Memory B cell (primary cell): ENCODE measurements around the gene ATP13A1.
"Not testable (repeated sequence)": the region's sequence is repeated elsewhere in the genome, so short reads cannot be mapped to it uniquely, and the experiment has no call there.

ENCODE experiments used
- ATAC-seq: fragments of 150-1000 bp; cut with Tn5 transposase; 2 replicates; pipeline ENCODE4 v1.10.0; 2021; ENCODE audit warnings: low read depth, mild to moderate bottlenecking, moderate library complexity
- DNase-seq, 2 donors: peaks; one replicate each; pipeline ENCODE4 v3.0.0; 2022; ENCODE audit warnings: low spot score in 2 of 2
- H3K27ac Mint-ChIP-seq: one replicate; pipeline ENCODE4 v1.8.0; 2022; ENCODE audit warnings: mild to moderate bottlenecking, moderate library complexity, mixed read lengths
- H3K27me3 Mint-ChIP-seq: one replicate; pipeline ENCODE4 v1.8.0; 2022; ENCODE audit warnings: mixed read lengths
- H3K36me3 Mint-ChIP-seq: one replicate; pipeline ENCODE4 v1.8.0; 2022; ENCODE audit warnings: mild to moderate bottlenecking, mixed read lengths
- H3K4me1 Mint-ChIP-seq: one replicate; pipeline ENCODE4 v1.8.0; 2022; ENCODE audit warnings: mixed read lengths
- H3K4me3 Mint-ChIP-seq: one replicate; pipeline ENCODE4 v1.8.0; 2022; ENCODE audit warnings: mild to moderate bottlenecking, moderate library complexity, mixed read lengths
- H3K9me3 Mint-ChIP-seq: one replicate; pipeline ENCODE4 v1.8.0; 2022; ENCODE audit warnings: mixed read lengths

The ATP13A1 gene

GRCh38 chr19:19628501-19629134 is 34.9 kb downstream of the ATP13A1 start:
- peaks cover 15% of the 10 kb centered on the region for H3K36me3 Mint-ChIP-seq
- no peaks in the 10 kb centered on the region for H3K9me3 Mint-ChIP-seq
- peak in 1 of 2 donors; percentile 43 for DNase-seq
- no peaks in the 10 kb centered on the region for H3K27me3 Mint-ChIP-seq
- H3K27ac Mint-ChIP-seq: peak overlapping the region; percentile 89
- peak overlapping the region; percentile 88 for H3K4me3 Mint-ChIP-seq
- peaks cover 24% of the 10 kb centered on the region for H3K4me1 Mint-ChIP-seq
- ATAC-seq: peak; percentile 25

- Mint-ChIP-seq H3K4me1 (peaks cover 20% of the 10 kb centered on the region), H3K27me3 (no peaks in the 10 kb centered on the region), H3K4me3 (peak within 1 kb of the TSS; percentile 92), H3K36me3 (peaks cover 8% of the 10 kb centered on the region), H3K9me3 (no peaks in the 10 kb centered on the region), H3K27ac (peak within 1 kb of the TSS; percentile 89)
- peak; percentile 91 for ATAC-seq
- DNase-seq: peak; percentile 77 to 79
Measured at GRCh38 chr19:19627621-19628500, 35.6 kb downstream of the ATP13A1 start, which contains the start of gene LPAR2. Gene LPAR2 (minus strand): TSS chr19:19628220. CDS start chr19:19627275, 945 bp downstream.

- DNase-seq: no peak
- peak overlapping the region; percentile 88 for H3K27ac Mint-ChIP-seq
- H3K4me1 Mint-ChIP-seq: peaks cover 20% of the 10 kb centered on the region
- H3K36me3 Mint-ChIP-seq: peaks cover 6% of the 10 kb centered on the region
- no peaks in the 10 kb centered on the region for H3K9me3 Mint-ChIP-seq
- no peak for ATAC-seq
- H3K4me3 Mint-ChIP-seq: peak overlapping the region; percentile 92
- no peaks in the 10 kb centered on the region for H3K27me3 Mint-ChIP-seq
Measured at GRCh38 chr19:19626516-19627472, 36.7 kb downstream of the ATP13A1 start.

GRCh38 chr19:19624032-19624570 is 39.4 kb downstream of the ATP13A1 start:
- no peak overlapping the region for H3K4me3 Mint-ChIP-seq
- DNase-seq (no peak), ATAC-seq (no peak)
- no peaks in the 10 kb centered on the region for H3K9me3 Mint-ChIP-seq
- H3K4me1 Mint-ChIP-seq: peaks cover 26% of the 10 kb centered on the region
- peaks cover 2% of the 10 kb centered on the region for H3K36me3 Mint-ChIP-seq
- H3K27me3 Mint-ChIP-seq: no peaks in the 10 kb centered on the region
- H3K27ac Mint-ChIP-seq: peak overlapping the region; percentile 32

- Mint-ChIP-seq H3K4me3 (no peak overlapping the region), H3K36me3 (peaks cover 2% of the 10 kb centered on the region), H3K9me3 (no peaks in the 10 kb centered on the region), H3K4me1 (peaks cover 24% of the 10 kb centered on the region), H3K27me3 (no peaks in the 10 kb centered on the region), H3K27ac (no peak overlapping the region)
- DNase-seq: no peak
- ATAC-seq: no peak
Measured at GRCh38 chr19:19623383-19623782, 40.1 kb downstream of the ATP13A1 start.

GRCh38 chr19:19619849-19620210 is 43.6 kb downstream of the ATP13A1 start:
- no peak for DNase-seq

GRCh38 chr19:19619181-19619848 is 44.2 kb downstream of the ATP13A1 start:
- Mint-ChIP-seq H3K9me3 (no peaks in the 10 kb centered on the region), H3K36me3 (peaks cover 2% of the 10 kb centered on the region), H3K4me1 (peaks cover 18% of the 10 kb centered on the region), H3K27me3 (no peaks in the 10 kb centered on the region), H3K27ac (peak overlapping the region; percentile 88), H3K4me3 (peak overlapping the region; percentile 69)
- ATAC-seq (no peak), DNase-seq (no peak)

More at GRCh38 chr19:19619849-19620210, 43.6 kb downstream of the ATP13A1 start:
- Mint-ChIP-seq H3K27me3 (no peaks in the 10 kb centered on the region), H3K27ac (peak overlapping the region; percentile 88), H3K9me3 (no peaks in the 10 kb centered on the region), H3K36me3 (peaks cover 2% of the 10 kb centered on the region), H3K4me3 (no peak overlapping the region), H3K4me1 (peaks cover 20% of the 10 kb centered on the region)
- no peak for ATAC-seq

GRCh38 chr19:19618219-19619051 is 45.0 kb downstream of the ATP13A1 start, which contains the start of gene PBX4:
Gene PBX4 (minus strand): TSS chr19:19618687. CDS start chr19:19618629, 58 bp downstream.
- DNase-seq (peak; percentile 95 to 100), ATAC-seq (peak; percentile 95)
- peaks cover 2% of the 10 kb centered on the region for H3K36me3 Mint-ChIP-seq
- H3K27me3 Mint-ChIP-seq: no peaks in the 10 kb centered on the region
- peaks cover 18% of the 10 kb centered on the region for H3K4me1 Mint-ChIP-seq
- H3K9me3 Mint-ChIP-seq: no peaks in the 10 kb centered on the region
- peak within 1 kb of the TSS; percentile 86 for H3K4me3 Mint-ChIP-seq
- H3K27ac Mint-ChIP-seq: peak within 1 kb of the TSS; percentile 88

GRCh38 chr19:19615086-19615485 is 48.4 kb downstream of the ATP13A1 start:
- H3K36me3 Mint-ChIP-seq: no peaks in the 10 kb centered on the region
- DNase-seq: no peak
- H3K27ac Mint-ChIP-seq: peak overlapping the region; percentile 55
- no peak overlapping the region for H3K4me3 Mint-ChIP-seq
- no peaks in the 10 kb centered on the region for H3K9me3 Mint-ChIP-seq
- no peaks in the 10 kb centered on the region for H3K27me3 Mint-ChIP-seq
- peaks cover 15% of the 10 kb centered on the region for H3K4me1 Mint-ChIP-seq
- no peak for ATAC-seq

GRCh38 chr19:19613506-19613905 is 50.0 kb downstream of the ATP13A1 start:
- no peaks in the 10 kb centered on the region for H3K27me3 Mint-ChIP-seq
- H3K36me3 Mint-ChIP-seq: peaks cover 2% of the 10 kb centered on the region
- H3K4me3 Mint-ChIP-seq: no peak overlapping the region
- no peaks in the 10 kb centered on the region for H3K9me3 Mint-ChIP-seq
- peaks cover 13% of the 10 kb centered on the region for H3K4me1 Mint-ChIP-seq
- H3K27ac Mint-ChIP-seq: no peak overlapping the region
- ATAC-seq: no peak
- DNase-seq: no peak

- DNase-seq (no peak), ATAC-seq (no peak)
- no peaks in the 10 kb centered on the region for H3K9me3 Mint-ChIP-seq
- H3K4me1 Mint-ChIP-seq: peaks cover 3% of the 10 kb centered on the region
- H3K4me3 Mint-ChIP-seq: no peak overlapping the region
- H3K27me3 Mint-ChIP-seq: no peaks in the 10 kb centered on the region
- H3K36me3 Mint-ChIP-seq: peaks cover 3% of the 10 kb centered on the region
- no peak overlapping the region for H3K27ac Mint-ChIP-seq
Measured at GRCh38 chr19:19610376-19611202, 52.9 kb downstream of the ATP13A1 start.

- not testable (repeated sequence) for H3K27me3 Mint-ChIP-seq, H3K4me1 Mint-ChIP-seq, H3K36me3 Mint-ChIP-seq, H3K4me3 Mint-ChIP-seq, ATAC-seq, DNase-seq, H3K9me3 Mint-ChIP-seq, H3K27ac Mint-ChIP-seq
Measured at GRCh38 chr19:19606686-19607085, 56.8 kb downstream of the ATP13A1 start.
